ENCODE results near the gene FDXACB1. TPM values are rescaled to one million over a fixed set of nuclear protein-coding genes. Genes with fewer than 3 reads are reported as not detected.
A peak's percentile ranks its signal among the peaks of the same experiment; 100 is the strongest.

FDXACB1 gene
- total and polyA plus RNA-seq, 4 experiments from 2014 or later, result 3.9 to 8.9 (median 5.4) TPM

- intact Hi-C loops (cut with micrococcal nuclease), result no loop called here
- Mint-ChIP-seq H3K9me3 (no peaks in the 10 kb centered on the region), H3K4me3 (no peak overlapping the region), H3K27me3 (peaks cover 8 to 14% of the 10 kb centered on the region in 2 donors), H3K27ac (no peak overlapping the region), H3K36me3 (no peaks in the 10 kb centered on the region), H3K4me1 (peaks cover 3 to 11% (median 9%) of the 10 kb centered on the region in 4 donors)
- Histone ChIP-seq H3K4me1 (ENCODE audit: insufficient read depth, low read length) (peaks cover 8% of the 10 kb centered on the region), H3K9me3 (ENCODE audit: control insufficient read depth in 1 of 2, low read length in 2 of 2) (no peaks in the 10 kb centered on the region), H3K27ac (ENCODE audit: low read depth, low read length) (no peak overlapping the region), H3K4me3 (ENCODE audit: low read length in 2 of 2) (no peak overlapping the region), H3K27me3 (ENCODE audit: insufficient read depth, low read length) (no peaks in the 10 kb centered on the region), H3K36me3 (ENCODE audit: insufficient read depth, low read length) (no peaks in the 10 kb centered on the region)
- ChIA-PET POLR2A (ENCODE audit: partially characterized antibody) (no interaction called here), CTCF (ENCODE audit: partially characterized antibody) (no interaction called here)
- DNase-seq, result no peak
These were observed 42.7 kb upstream of the FDXACB1 start for GRCh38 chr11:111921541-111922230.

GRCh38 chr11:111920908-111921307 is 41.9 kb upstream of the FDXACB1 start:
- CTCF ChIA-PET (ENCODE audit: partially characterized antibody), result no interaction called here
- Histone ChIP-seq H3K27me3 (ENCODE audit: insufficient read depth, low read length) (no peaks in the 10 kb centered on the region), H3K36me3 (ENCODE audit: insufficient read depth, low read length) (no peaks in the 10 kb centered on the region), H3K4me3 (ENCODE audit: low read length in 2 of 2) (no peak overlapping the region), H3K9me3 (ENCODE audit: control insufficient read depth in 1 of 2, low read length in 2 of 2) (no peaks in the 10 kb centered on the region), H3K4me1 (ENCODE audit: insufficient read depth, low read length) (peaks cover under 1% of the 10 kb centered on the region), H3K27ac (ENCODE audit: low read depth, low read length) (no peak overlapping the region)
- no peak for DNase-seq
- peaks cover 14 to 20% of the 10 kb centered on the region in 2 donors for H3K27me3 Mint-ChIP-seq
- no peak overlapping the region for H3K4me3 Mint-ChIP-seq
- H3K27ac Mint-ChIP-seq, result no peak overlapping the region
- no peaks in the 10 kb centered on the region for H3K36me3 Mint-ChIP-seq
- no peaks in the 10 kb centered on the region for H3K9me3 Mint-ChIP-seq
- peaks cover 3% of the 10 kb centered on the region in 4 donors for H3K4me1 Mint-ChIP-seq
- intact Hi-C loops (cut with micrococcal nuclease), result no loop called here
- POLR2A ChIA-PET (ENCODE audit: partially characterized antibody), result no interaction called here

GRCh38 chr11:111918390-111919256 is 39.7 kb upstream of the FDXACB1 start, which contains the start of gene C11orf52:
Gene C11orf52 (plus strand): TSS chr11:111918913. CDS start chr11:111918973, 60 bp downstream.
- peak within 1 kb of the TSS in 1 of 8 donors; percentile 26 for H3K4me3 Mint-ChIP-seq
- Histone ChIP-seq H3K4me1 (ENCODE audit: insufficient read depth, low read length) (no peaks in the 10 kb centered on the region), H3K36me3 (ENCODE audit: insufficient read depth, low read length) (no peaks in the 10 kb centered on the region), H3K9me3 (ENCODE audit: control insufficient read depth in 1 of 2, low read length in 2 of 2) (no peaks in the 10 kb centered on the region), H3K27me3 (ENCODE audit: insufficient read depth, low read length) (peaks cover 5% of the 10 kb centered on the region), H3K27ac (ENCODE audit: low read depth, low read length) (no peak within 1 kb of the TSS), H3K4me3 (ENCODE audit: low read length in 2 of 2) (no peak within 1 kb of the TSS)
- no peak for DNase-seq
- ChIA-PET CTCF (ENCODE audit: partially characterized antibody) (interaction anchor here (0.9 to 1.0 kb wide), 2 partner anchors 8 to 76 kb away, joined by 3 to 5 read pairs; no protein-coding TSS in a partner anchor), POLR2A (ENCODE audit: partially characterized antibody) (interaction anchor here (1.7 kb wide), 1 partner anchor 8 kb away, joined by 5 read pairs; no protein-coding TSS in a partner anchor)
- H3K4me1 Mint-ChIP-seq, result no peaks in the 10 kb centered on the region
- intact Hi-C loops (cut with micrococcal nuclease), result no loop called here
- no peaks in the 10 kb centered on the region for H3K36me3 Mint-ChIP-seq
- peaks cover 26 to 35% of the 10 kb centered on the region in 2 donors for H3K27me3 Mint-ChIP-seq
- H3K9me3 Mint-ChIP-seq, result no peaks in the 10 kb centered on the region
- H3K27ac Mint-ChIP-seq, result peak within 1 kb of the TSS in 2 of 7 donors; percentile 2 to 17

- CTCF ChIA-PET (ENCODE audit: partially characterized antibody), result interaction anchor here (1.0 kb wide), 1 partner anchor 9 kb away, joined by 5 read pairs; no protein-coding TSS in a partner anchor
- Mint-ChIP-seq H3K4me3 (no peak overlapping the region), H3K27me3 (peaks cover 27 to 38% of the 10 kb centered on the region in 2 donors), H3K36me3 (no peaks in the 10 kb centered on the region), H3K27ac (no peak overlapping the region), H3K9me3 (no peaks in the 10 kb centered on the region), H3K4me1 (no peaks in the 10 kb centered on the region)
- Histone ChIP-seq H3K4me1 (ENCODE audit: insufficient read depth, low read length) (no peaks in the 10 kb centered on the region), H3K36me3 (ENCODE audit: insufficient read depth, low read length) (no peaks in the 10 kb centered on the region), H3K27ac (ENCODE audit: low read depth, low read length) (no peak overlapping the region), H3K9me3 (ENCODE audit: control insufficient read depth in 1 of 2, low read length in 2 of 2) (no peaks in the 10 kb centered on the region), H3K27me3 (ENCODE audit: insufficient read depth, low read length) (peaks cover 5% of the 10 kb centered on the region), H3K4me3 (ENCODE audit: low read length in 2 of 2) (no peak overlapping the region)
- DNase-seq, result no peak
- POLR2A ChIA-PET (ENCODE audit: partially characterized antibody), result interaction anchor here (1.7 kb wide), 1 partner anchor 9 kb away, joined by 5 read pairs; no protein-coding TSS in a partner anchor
- intact Hi-C loops (cut with micrococcal nuclease), result no loop called here
These were observed 38.8 kb upstream of the FDXACB1 start for GRCh38 chr11:111917788-111918187.

GRCh38 chr11:111917312-111917711 is 38.3 kb upstream of the FDXACB1 start:
- peaks cover 5% of the 10 kb centered on the region for H3K27me3 ChIP-seq (ENCODE audit: insufficient read depth, low read length)
- no peaks in the 10 kb centered on the region for H3K36me3 ChIP-seq (ENCODE audit: insufficient read depth, low read length)
- H3K9me3 ChIP-seq (ENCODE audit: control insufficient read depth in 1 of 2, low read length in 2 of 2), result no peaks in the 10 kb centered on the region
- Mint-ChIP-seq H3K36me3 (no peaks in the 10 kb centered on the region), H3K27me3 (peaks cover 28 to 39% of the 10 kb centered on the region in 2 donors), H3K27ac (peak overlapping the region in 1 of 7 donors; percentile 3), H3K4me3 (no peak overlapping the region), H3K4me1 (no peaks in the 10 kb centered on the region), H3K9me3 (no peaks in the 10 kb centered on the region)
- H3K27ac ChIP-seq (ENCODE audit: low read depth, low read length), result no peak overlapping the region
- H3K4me3 ChIP-seq (ENCODE audit: low read length in 2 of 2), result no peak overlapping the region
- ChIA-PET CTCF (ENCODE audit: partially characterized antibody) (interaction anchor here (1.0 kb wide), 1 partner anchor 9 kb away, joined by 5 read pairs; no protein-coding TSS in a partner anchor), POLR2A (ENCODE audit: partially characterized antibody) (interaction anchor here (1.7 kb wide), 1 partner anchor 9 kb away, joined by 5 read pairs; no protein-coding TSS in a partner anchor)
- intact Hi-C loops (cut with micrococcal nuclease), result no loop called here
- no peaks in the 10 kb centered on the region for H3K4me1 ChIP-seq (ENCODE audit: insufficient read depth, low read length)
- DNase-seq, result no peak

GRCh38 chr11:111916768-111917167 is 37.8 kb upstream of the FDXACB1 start:
- intact Hi-C loops (cut with micrococcal nuclease), result no loop called here
- Mint-ChIP-seq H3K36me3 (no peaks in the 10 kb centered on the region), H3K27me3 (peaks cover 32 to 43% of the 10 kb centered on the region in 2 donors), H3K4me1 (peaks cover 0 to 4% (median 0%) of the 10 kb centered on the region in 4 donors), H3K4me3 (no peak overlapping the region), H3K27ac (no peak overlapping the region), H3K9me3 (no peaks in the 10 kb centered on the region)
- no peaks in the 10 kb centered on the region for H3K36me3 ChIP-seq (ENCODE audit: insufficient read depth, low read length)
- no peak for DNase-seq
- no peaks in the 10 kb centered on the region for H3K9me3 ChIP-seq (ENCODE audit: control insufficient read depth in 1 of 2, low read length in 2 of 2)
- no peak overlapping the region for H3K27ac ChIP-seq (ENCODE audit: low read depth, low read length)
- H3K4me3 ChIP-seq (ENCODE audit: low read length in 2 of 2), result no peak overlapping the region
- no peaks in the 10 kb centered on the region for H3K4me1 ChIP-seq (ENCODE audit: insufficient read depth, low read length)
- peaks cover 5% of the 10 kb centered on the region for H3K27me3 ChIP-seq (ENCODE audit: insufficient read depth, low read length)
- ChIA-PET CTCF (ENCODE audit: partially characterized antibody) (no interaction called here), POLR2A (ENCODE audit: partially characterized antibody) (no interaction called here)

- no peak overlapping the region for H3K27ac Mint-ChIP-seq
- DNase-seq, result no peak
- H3K36me3 Mint-ChIP-seq, result no peaks in the 10 kb centered on the region
- H3K4me1 ChIP-seq (ENCODE audit: insufficient read depth, low read length), result no peaks in the 10 kb centered on the region
- peaks cover 35 to 52% of the 10 kb centered on the region in 2 donors for H3K27me3 Mint-ChIP-seq
- intact Hi-C loops (cut with micrococcal nuclease), result no loop called here
- ChIA-PET POLR2A (ENCODE audit: partially characterized antibody) (no interaction called here), CTCF (ENCODE audit: partially characterized antibody) (no interaction called here)
- H3K27ac ChIP-seq (ENCODE audit: low read depth, low read length), result no peak overlapping the region
- H3K9me3 ChIP-seq (ENCODE audit: control insufficient read depth in 1 of 2, low read length in 2 of 2), result no peaks in the 10 kb centered on the region
- H3K9me3 Mint-ChIP-seq, result no peaks in the 10 kb centered on the region
- H3K4me3 Mint-ChIP-seq, result no peak overlapping the region
- peaks cover 5% of the 10 kb centered on the region for H3K27me3 ChIP-seq (ENCODE audit: insufficient read depth, low read length)
- peaks cover 0 to 4% (median 0%) of the 10 kb centered on the region in 4 donors for H3K4me1 Mint-ChIP-seq
- H3K36me3 ChIP-seq (ENCODE audit: insufficient read depth, low read length), result no peaks in the 10 kb centered on the region
- no peak overlapping the region for H3K4me3 ChIP-seq (ENCODE audit: low read length in 2 of 2)
These were observed 35.0 kb upstream of the FDXACB1 start for GRCh38 chr11:111913997-111914396.

All from CD4-positive, alpha-beta memory T cell (primary cell).